ENCODE results near the gene LINGO3.

LINGO3 gene

GRCh38 chr19:2306281-2306806, 1.6 kb downstream of the LINGO3 start:
- no peak for DNase-seq (ENCODE audit: low spot score)

- DNase-seq (ENCODE audit: low spot score) = no peak
Measured at GRCh38 chr19:2305452-2306280, 2.3 kb downstream of the LINGO3 start.

GRCh38 chr19:2303211-2303798, 4.6 kb downstream of the LINGO3 start:
- no peak for DNase-seq (ENCODE audit: low spot score)

GRCh38 chr19:2302319-2303210, 5.4 kb downstream of the LINGO3 start:
- peak; percentile 36 for DNase-seq (ENCODE audit: low spot score)

GRCh38 chr19:2300533-2300932, 7.4 kb downstream of the LINGO3 start:
- no peak for DNase-seq (ENCODE audit: low spot score)

- no peak for DNase-seq (ENCODE audit: low spot score)
Measured at GRCh38 chr19:2296141-2296540, 11.8 kb downstream of the LINGO3 start.

GRCh38 chr19:2294687-2295335, 13.1 kb downstream of the LINGO3 start:
- peak; percentile 74 for DNase-seq (ENCODE audit: low spot score)

GRCh38 chr19:2291185-2291751, 16.7 kb downstream of the LINGO3 start:
- DNase-seq (ENCODE audit: low spot score) = no peak

GRCh38 chr19:2290441-2291184, 17.3 kb downstream of the LINGO3 start:
- DNase-seq (ENCODE audit: low spot score) = no peak

- DNase-seq (ENCODE audit: low spot score) = no peak
Measured at GRCh38 chr19:2289714-2290435, 18.1 kb downstream of the LINGO3 start.

GRCh38 chr19:2288818-2289713, 18.9 kb downstream of the LINGO3 start:
- DNase-seq (ENCODE audit: low spot score) = no peak

- DNase-seq (ENCODE audit: low spot score) = no peak
Measured at GRCh38 chr19:2288338-2288817, 19.6 kb downstream of the LINGO3 start.

GRCh38 chr19:2287585-2288337, 20.2 kb downstream of the LINGO3 start:
- DNase-seq (ENCODE audit: low spot score) = no peak

- no peak for DNase-seq (ENCODE audit: low spot score)
Measured at GRCh38 chr19:2286402-2287140, 21.4 kb downstream of the LINGO3 start.

- DNase-seq (ENCODE audit: low spot score) = no peak
Measured at GRCh38 chr19:2283835-2284507, 24.0 kb downstream of the LINGO3 start.

- DNase-seq (ENCODE audit: low spot score) = no peak
Measured at GRCh38 chr19:2282862-2283237, 25.1 kb downstream of the LINGO3 start.

Data from globus pallidus (tissue), 1 donor.